Calu3 (cell line): ENCODE data around the gene C19orf47. TPM values are rescaled to one million over a fixed set of nuclear protein-coding genes. Genes with fewer than 3 reads are reported as not detected.

ENCODE experiments used
- BruUV-seq: library from RNA; stranded (reverse); fragments of 400-500 nt; replicated peaks from 2 replicates; lab custom pipeline; 2021; lab: Mats Ljungman, UMichigan
- CTCF ChIA-PET: fragments of 300-600 bp; sonication (Branson Sonifier 250); formaldehyde crosslinking; loops from one replicate; lab custom pipeline; 2022; ENCODE audit warnings: antibody characterized with exemption; lab: Charles Lee
- DNase-seq: peaks from one replicate; pipeline ENCODE4 v3.0.0; 2022
- H3K27ac Mint-ChIP-seq: one replicate; pipeline ENCODE4 v1.8.0; 2022; ENCODE audit warnings: mixed read lengths; ENCODE audit not compliant: unreplicated experiment
- H3K27me3 Mint-ChIP-seq: one replicate; pipeline ENCODE4 v1.8.0; 2022; ENCODE audit warnings: mixed read lengths; ENCODE audit not compliant: unreplicated experiment
- H3K36me3 Mint-ChIP-seq: one replicate; pipeline ENCODE4 v1.8.0; 2022; ENCODE audit warnings: mild to moderate bottlenecking, moderate library complexity, mixed read lengths; ENCODE audit not compliant: insufficient read depth, unreplicated experiment
- H3K4me1 Mint-ChIP-seq: one replicate; pipeline ENCODE4 v1.8.0; 2022; ENCODE audit warnings: mild to moderate bottlenecking, low read depth, mixed read lengths; ENCODE audit not compliant: unreplicated experiment
- H3K4me3 Mint-ChIP-seq: one replicate; pipeline ENCODE4 v1.8.0; 2022; ENCODE audit warnings: mild to moderate bottlenecking, low read depth, moderate library complexity, mixed read lengths; ENCODE audit not compliant: unreplicated experiment
- H3K9me3 Mint-ChIP-seq: one replicate; pipeline ENCODE4 v1.8.0; 2022; ENCODE audit warnings: low read depth, mixed read lengths; ENCODE audit not compliant: unreplicated experiment
- CTCF ChIP-seq: fragments of 200-600 bp; IDR thresholded peaks from one replicate; pipeline ENCODE4 v1.8.0; 2022; ENCODE audit warnings: antibody characterized with exemption; ENCODE audit not compliant: unreplicated experiment
- intact Hi-C: fragments of 100-400 bp; cut with micrococcal nuclease; formaldehyde crosslinking; loops from one replicate; pipeline ENCODE4 v1.10.0; 2022; ENCODE audit not compliant: unreplicated experiment
- total RNA-seq: library from RNA; stranded (reverse); gene quantifications from 2 replicates; pipeline ENCODE4 v1.2.3, GENCODE V29; 2022

The C19orf47 gene
- total RNA-seq, 1 experiment from 2014 or later = 22.7 TPM

- no peaks in the 10 kb centered on the region for H3K27me3 Mint-ChIP-seq
- intact Hi-C loops = no loop called here
- H3K4me1 Mint-ChIP-seq = peaks cover 26% of the 10 kb centered on the region
- no peak for TF ChIP-seq CTCF
- no peak overlapping the region for H3K27ac Mint-ChIP-seq
- peaks cover 20% of the 10 kb centered on the region for H3K36me3 Mint-ChIP-seq
- BruUV-seq = no TSS peak
- H3K9me3 Mint-ChIP-seq = no peaks in the 10 kb centered on the region
- CTCF ChIA-PET = no interaction called here
- H3K4me3 Mint-ChIP-seq = no peak overlapping the region
- DNase-seq = no peak
Measured at GRCh38 chr19:40279761-40280607, 68.2 kb downstream of the C19orf47 start.

GRCh38 chr19:40279120-40279551 lies 69.1 kb downstream of the C19orf47 start:
- H3K4me1 Mint-ChIP-seq = peaks cover 24% of the 10 kb centered on the region
- no peak for DNase-seq
- no TSS peak for BruUV-seq
- H3K4me3 Mint-ChIP-seq = no peak overlapping the region
- H3K9me3 Mint-ChIP-seq = no peaks in the 10 kb centered on the region
- CTCF ChIA-PET = interaction anchor here (0.6 to 0.7 kb wide), 2 partner anchors 51 to 255 kb away, joined by 5 read pairs; no protein-coding TSS in a partner anchor
- intact Hi-C loops = no loop called here
- H3K36me3 Mint-ChIP-seq = peaks cover 14% of the 10 kb centered on the region
- no peaks in the 10 kb centered on the region for H3K27me3 Mint-ChIP-seq
- no peak for TF ChIP-seq CTCF
- no peak overlapping the region for H3K27ac Mint-ChIP-seq

- H3K27me3 Mint-ChIP-seq = no peaks in the 10 kb centered on the region
- no peak overlapping the region for H3K27ac Mint-ChIP-seq
- DNase-seq = no peak
- no peaks in the 10 kb centered on the region for H3K9me3 Mint-ChIP-seq
- BruUV-seq = no TSS peak
- H3K36me3 Mint-ChIP-seq = peaks cover 12% of the 10 kb centered on the region
- H3K4me3 Mint-ChIP-seq = no peak overlapping the region
- CTCF ChIA-PET = interaction anchor here (0.6 to 0.9 kb wide), 4 partner anchors 52 to 155 kb away, joined by 4 to 6 read pairs (median 4); no protein-coding TSS in a partner anchor
- TF ChIP-seq CTCF = no peak
- intact Hi-C loops = no loop called here
- peaks cover 18% of the 10 kb centered on the region for H3K4me1 Mint-ChIP-seq
Measured at GRCh38 chr19:40278361-40279035, 69.7 kb downstream of the C19orf47 start.

DNA sequence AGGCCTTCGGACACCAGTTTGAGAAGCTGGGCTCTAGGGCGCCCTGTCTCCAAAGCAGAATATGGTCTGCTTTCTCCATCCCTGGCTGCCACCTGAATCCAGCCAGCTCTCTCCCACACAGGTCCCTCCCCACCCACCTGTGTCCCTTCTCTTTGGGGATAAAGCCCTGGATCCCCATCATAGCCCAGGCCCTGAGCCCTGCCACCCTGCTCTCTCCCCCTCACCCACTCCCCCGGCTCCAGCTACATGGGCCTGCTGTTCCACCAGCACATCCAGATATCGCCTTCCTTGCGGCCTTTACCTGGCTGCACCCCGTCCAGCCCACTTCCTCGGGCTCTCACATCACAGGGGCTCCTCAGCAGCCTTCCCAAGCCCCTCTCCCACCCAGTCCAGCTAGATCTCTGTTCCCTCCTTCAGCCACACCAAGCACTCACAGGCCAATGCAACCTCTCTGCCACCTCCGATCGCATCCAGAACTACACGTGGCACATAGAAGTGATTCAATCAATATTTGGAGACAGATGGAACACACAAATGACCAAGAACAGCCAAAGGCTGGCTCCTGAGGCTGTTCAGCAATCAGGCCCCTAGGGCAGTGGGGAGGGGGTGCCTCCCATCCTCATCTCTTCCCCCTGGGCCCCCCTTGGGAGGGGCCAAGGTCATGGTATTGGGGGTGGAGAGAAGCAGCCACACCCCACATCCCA lies 70.7 kb downstream of the C19orf47 start:
- CTCF ChIA-PET = no interaction called here
- Mint-ChIP-seq H3K4me1 (peaks cover 18% of the 10 kb centered on the region), H3K36me3 (peaks cover 18% of the 10 kb centered on the region), H3K27ac (no peak overlapping the region), H3K9me3 (no peaks in the 10 kb centered on the region), H3K4me3 (no peak overlapping the region), H3K27me3 (no peaks in the 10 kb centered on the region)
- TF ChIP-seq CTCF = no peak
- DNase-seq = no peak
- intact Hi-C loops = no loop called here
- no TSS peak for BruUV-seq
